Small intestine (tissue), 7 donors: ENCODE data around the gene SRPK1. TPM values are rescaled to one million over a fixed set of nuclear protein-coding genes. Genes with fewer than 3 reads are reported as not detected.
"Not testable (repeated sequence)": the region's sequence is repeated elsewhere in the genome, so short reads cannot be mapped to it uniquely, and the experiment has no call there.

Source experiments
- DNase-seq, 2 donors: peaks; one replicate each; pipeline versions ENCODE4 v3.0.0 to v3.0.0-alpha.2; 2013
- FAIRE-seq: peaks from 2 replicates; lab custom pipeline; 2012; peaks lifted over from hg19 to GRCh38; lab: Jason Lieb, UNC
- H3K27ac ChIP-seq, 3 donors: one replicate each; pipeline ENCODE4 v1.5.1; 2013; ENCODE audit warnings: low read length in 2 of 3, mild to moderate bottlenecking in 2 of 3, control low read depth in 1 of 3, inconsistent platforms in 1 of 3, low read depth in 1 of 3, moderate library complexity in 1 of 3
- H3K27me3 ChIP-seq, 3 donors: one replicate each; pipeline ENCODE4 v1.6.1; 2013; ENCODE audit warnings: low read length in 3 of 3, inconsistent platforms in 1 of 3; ENCODE audit not compliant: control insufficient read depth in 3 of 3, insufficient read depth in 3 of 3
- H3K36me3 ChIP-seq, 3 donors: one replicate each; pipeline ENCODE4 v1.6.1; 2013; ENCODE audit warnings: low read length in 3 of 3, inconsistent platforms in 1 of 3, low read depth in 1 of 3, mild to moderate bottlenecking in 1 of 3, moderate library complexity in 1 of 3; ENCODE audit not compliant: control insufficient read depth in 3 of 3, insufficient read depth in 2 of 3
- H3K4me1 ChIP-seq, 3 donors: one replicate each; pipeline ENCODE4 v1.6.1; 2013; ENCODE audit warnings: low read length in 2 of 3, inconsistent platforms in 1 of 3, low read depth in 1 of 3, mild to moderate bottlenecking in 1 of 3, moderate library complexity in 1 of 3; ENCODE audit not compliant: control insufficient read depth in 3 of 3, insufficient read depth in 2 of 3
- H3K4me3 ChIP-seq, 3 donors: one replicate each; pipeline ENCODE4 v1.5.1; 2013; ENCODE audit warnings: low read length in 3 of 3, control low read depth in 1 of 3, inconsistent platforms in 1 of 3, low read depth in 1 of 3, mild to moderate bottlenecking in 1 of 3, moderate library complexity in 1 of 3
- H3K9me3 ChIP-seq, 2 donors: one replicate each; pipeline ENCODE4 v1.6.1; 2013; ENCODE audit warnings: low read depth in 1 of 2, low read length in 1 of 2; ENCODE audit not compliant: control insufficient read depth in 2 of 2, insufficient read depth in 1 of 2
- WGBS, 3 donors: extraction: QIAGEN DNeasy Blood & Tissue Kit; methylation state at CpG; one replicate each; pipeline ENCODE4 v1.1.7; 2013; 5-methylcytosine and 5-hydroxymethylcytosine counted together
- polyA plus RNA-seq, 4 donors: library from polyadenylated mRNA; stranded (reverse) in 3 of 4; unstranded in 1 of 4; fragments of 200-250 nt in 3 of 4; fragments of 120-200 nt in 1 of 4; gene quantifications; one replicate each; pipeline versions ENCODE4 v1.2.1 to v1.2.3, GENCODE V29; 2013
- donor health status: healthy with polysubstance abuse.
- donor health status: control.
- donor health status: control.
- donor health status: Bipolar disorder and iron deficiency.
- donor health status: healthy.

The SRPK1 gene
- polyA plus RNA-seq, 4 donors = 14.9 to 48.0 (median 30.6) TPM

GRCh38 chr6:35926509-35927215 is 5.8 kb upstream of the SRPK1 start:
- Histone ChIP-seq H3K36me3 (no peaks in the 10 kb centered on the region), H3K4me3 (no peak overlapping the region), H3K27ac (no peak overlapping the region), H3K4me1 (peaks cover 0 to 7% (median 0%) of the 10 kb centered on the region in 3 donors), H3K9me3 (no peaks in the 10 kb centered on the region), H3K27me3 (no peaks in the 10 kb centered on the region)
- DNase-seq (peak in 1 of 2 donors; percentile 11), FAIRE-seq (no peak)
- WGBS, 3 donors = 15 to 60% (median 47%) methylated on average over 2 of the region's 2 CpGs

- H3K4me3 ChIP-seq = no peak overlapping the region
- H3K9me3 ChIP-seq = no peaks in the 10 kb centered on the region
- no peak overlapping the region for H3K27ac ChIP-seq
- FAIRE-seq = no peak
- no peaks in the 10 kb centered on the region for H3K27me3 ChIP-seq
- peaks cover 0 to 7% (median 0%) of the 10 kb centered on the region in 3 donors for H3K4me1 ChIP-seq
- H3K36me3 ChIP-seq = no peaks in the 10 kb centered on the region
- 71 to 83% (median 79%) methylated on average over 3 of the region's 3 CpGs for WGBS, 3 donors
- DNase-seq = no peak
Measured at GRCh38 chr6:35925961-35926360, 5.1 kb upstream of the SRPK1 start.

GRCh38 chr6:35924146-35924545 is 3.2 kb upstream of the SRPK1 start:
- Histone ChIP-seq H3K4me3 (no peak overlapping the region), H3K36me3 (no peaks in the 10 kb centered on the region), H3K27me3 (no peaks in the 10 kb centered on the region), H3K9me3 (no peaks in the 10 kb centered on the region), H3K27ac (no peak overlapping the region), H3K4me1 (peaks cover 0 to 7% (median 0%) of the 10 kb centered on the region in 3 donors)
- FAIRE-seq (no peak), DNase-seq (no peak)
- WGBS, 3 donors = 95 to 100% (median 100%) methylated on average over 1 of the region's 1 CpG

GRCh38 chr6:35922139-35922554 is 1.2 kb upstream of the SRPK1 start:
- H3K27ac ChIP-seq = peak overlapping the region in 2 of 3 donors; percentile 51 to 70
- peaks cover 0 to 7% (median 3%) of the 10 kb centered on the region in 3 donors for H3K4me1 ChIP-seq
- DNase-seq = peak; percentile 66 to 67
- 16 to 57% (median 38%) methylated on average over 5 of the region's 5 CpGs for WGBS, 3 donors
- FAIRE-seq = no peak
- no peaks in the 10 kb centered on the region for H3K27me3 ChIP-seq
- peak overlapping the region in 1 of 3 donors; percentile 36 for H3K4me3 ChIP-seq
- H3K36me3 ChIP-seq = no peaks in the 10 kb centered on the region
- no peaks in the 10 kb centered on the region for H3K9me3 ChIP-seq

- FAIRE-seq (no peak), DNase-seq (peak; percentile 74 to 86)
- H3K27ac ChIP-seq = peak overlapping the region; percentile 83 to 94 (median 90)
- H3K9me3 ChIP-seq = no peaks in the 10 kb centered on the region
- H3K4me3 ChIP-seq = peak overlapping the region; percentile 57 to 90 (median 84)
- peaks cover 0 to 7% (median 3%) of the 10 kb centered on the region in 3 donors for H3K4me1 ChIP-seq
- peaks cover 0 to 5% (median 0%) of the 10 kb centered on the region in 3 donors for H3K36me3 ChIP-seq
- H3K27me3 ChIP-seq = no peaks in the 10 kb centered on the region
- 0 to 1% (median 0%) methylated on average over 27 to 50 of the region's 50 CpGs for WGBS, 3 donors
Measured at GRCh38 chr6:35919827-35920751, 809 bp downstream of the SRPK1 start.

- FAIRE-seq (no peak), DNase-seq (peak; percentile 46 to 58)
- Histone ChIP-seq H3K4me1 (peaks cover 0 to 7% (median 3%) of the 10 kb centered on the region in 3 donors), H3K36me3 (peaks cover 0 to 10% (median 0%) of the 10 kb centered on the region in 3 donors), H3K27ac (peak overlapping the region; percentile 83 to 94 (median 90)), H3K4me3 (peak overlapping the region; percentile 57 to 90 (median 84)), H3K9me3 (no peaks in the 10 kb centered on the region), H3K27me3 (no peaks in the 10 kb centered on the region)
- 3 to 22% (median 9%) methylated on average over 9 of the region's 9 CpGs for WGBS, 3 donors
Measured at GRCh38 chr6:35919085-35919826, 1.6 kb downstream of the SRPK1 start.

GRCh38 chr6:35916893-35917292 is 4.0 kb downstream of the SRPK1 start:
- FAIRE-seq, H3K27ac ChIP-seq, H3K4me3 ChIP-seq, H3K27me3 ChIP-seq, H3K4me1 ChIP-seq, H3K9me3 ChIP-seq, DNase-seq: not testable (repeated sequence)
- peaks cover 0 to 22% (median 2%) of the 10 kb centered on the region in 3 donors for H3K36me3 ChIP-seq
- 42 to 73% (median 61%) methylated on average over 6 of the region's 6 CpGs for WGBS, 3 donors
